Left ventricle myocardium superior (tissue), 1 donor: Measurements from ENCODE around the gene MAP3K5. TPM values are rescaled to one million over a fixed set of nuclear protein-coding genes. Genes with fewer than 3 reads are reported as not detected.

Source experiments
- ATAC-seq: fragments of 200-7000 bp; cut with Tn5 transposase; one replicate; pipeline ENCODE4 v1.9.1; 2020; ENCODE audit warnings: mild to moderate bottlenecking, moderate library complexity
- DNase-seq: peaks from one replicate; pipeline ENCODE4 v3.0.0-alpha.2; 2020
- intact Hi-C: fragments of 100-400 bp; cut with micrococcal nuclease; formaldehyde crosslinking; loops from one replicate; pipeline ENCODE4 v1.11.0; 2022
- total RNA-seq: library from RNA; stranded (reverse); fragmentation: NEBNext Ultra II Directional; extraction: Animal tissue kit (Norgen Biotek cat#: 25700); gene quantifications from one replicate; pipeline ENCODE4 v1.2.1, GENCODE V29; 2021
- donor health status: DM: no; HTN: yes; CAD: no; lungs with severe emphysema.

MAP3K5 gene
- total RNA-seq, 1 donor from 2014 or later = 38.5 TPM

DNA sequence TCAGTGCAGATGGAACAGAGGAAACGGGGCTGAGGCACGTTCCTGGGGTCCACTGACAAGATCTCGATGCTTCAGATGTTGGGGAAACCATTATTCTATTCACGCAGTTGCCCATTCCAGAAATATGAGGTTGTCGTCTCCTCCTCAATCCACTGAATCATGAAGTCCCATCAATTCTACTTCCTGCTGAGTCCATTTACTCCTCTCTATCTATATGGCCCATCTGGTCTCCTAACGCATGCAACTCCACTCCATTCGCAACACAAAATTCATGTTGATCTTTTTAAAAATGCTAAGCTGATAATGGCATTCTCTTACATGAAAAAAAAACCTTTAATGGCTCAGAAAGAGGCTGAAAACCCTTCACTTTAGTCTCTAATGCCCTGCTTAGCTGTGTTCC is 37.5 kb downstream of the MAP3K5 start:
- ATAC-seq = no peak
- intact Hi-C loops = no loop called here

DNA sequence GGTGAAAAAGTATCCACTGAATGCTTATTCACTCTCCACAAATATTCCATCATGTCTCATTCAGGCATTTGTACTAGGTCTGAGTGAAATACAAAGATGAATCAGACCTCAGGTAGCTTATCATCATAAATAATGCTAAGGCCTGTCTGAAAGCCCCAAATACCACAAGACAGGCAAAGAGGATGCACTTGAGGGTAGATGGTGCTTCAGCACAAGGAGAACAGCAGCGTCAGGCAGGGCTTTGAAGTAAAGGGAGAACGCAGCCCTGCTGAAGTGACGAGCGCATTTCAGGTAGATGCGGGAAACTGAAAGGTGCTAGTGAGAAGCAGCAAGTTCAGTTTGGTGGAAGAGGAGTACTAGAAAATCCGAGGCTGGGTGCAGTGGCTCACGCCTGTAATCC is 38.7 kb downstream of the MAP3K5 start:
- DNase-seq = no peak
- no peak for ATAC-seq

More for the DNA sequence above, 37.5 kb downstream of the MAP3K5 start:
- DNase-seq = no peak

DNA sequence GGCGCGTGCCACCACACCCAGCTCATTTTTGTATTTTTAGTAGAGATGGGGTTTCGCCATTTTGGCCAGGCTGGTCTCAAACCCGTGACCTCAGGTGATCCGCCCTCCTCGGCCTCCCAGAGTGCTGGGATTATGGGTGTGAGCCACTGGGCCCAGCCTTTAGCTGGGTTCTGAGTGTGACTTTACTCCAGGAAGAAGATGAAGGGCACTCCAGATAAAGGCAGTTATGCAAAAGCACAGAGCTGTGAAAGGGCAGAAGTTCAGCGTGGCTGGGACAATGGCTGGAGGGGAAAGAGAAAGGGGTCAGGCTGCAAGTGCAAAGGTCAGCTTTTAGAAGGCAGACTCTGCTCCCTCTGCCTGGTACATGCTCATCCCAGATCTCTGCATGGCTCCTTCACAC is 39.7 kb downstream of the MAP3K5 start:
- intact Hi-C loops = no loop called here
- ATAC-seq (peak; percentile 41), DNase-seq (no peak)

More for the DNA sequence above, 38.7 kb downstream of the MAP3K5 start:
- intact Hi-C loops = no loop called here

DNA sequence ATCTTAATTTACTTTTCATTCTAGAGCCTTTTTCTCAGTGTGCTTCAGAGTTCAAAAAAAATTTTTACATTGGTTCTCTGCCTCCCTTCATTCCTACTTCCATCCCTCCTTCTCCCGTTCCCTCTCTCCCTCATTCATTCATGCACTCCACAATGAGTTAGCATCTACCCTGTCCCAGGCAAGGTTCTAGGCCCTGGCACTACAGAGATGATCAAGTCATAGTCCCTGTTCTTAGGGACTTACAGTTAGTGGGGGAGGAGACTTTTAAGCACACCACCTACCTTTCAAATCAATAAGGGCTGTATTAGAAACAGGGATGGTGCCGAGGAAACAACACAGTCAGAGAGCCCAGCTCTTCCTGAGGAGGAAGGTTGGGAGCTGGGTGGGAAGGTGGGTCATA is 40.3 kb downstream of the MAP3K5 start:
- ATAC-seq (no peak), DNase-seq (no peak)
- intact Hi-C loops = no loop called here

DNA sequence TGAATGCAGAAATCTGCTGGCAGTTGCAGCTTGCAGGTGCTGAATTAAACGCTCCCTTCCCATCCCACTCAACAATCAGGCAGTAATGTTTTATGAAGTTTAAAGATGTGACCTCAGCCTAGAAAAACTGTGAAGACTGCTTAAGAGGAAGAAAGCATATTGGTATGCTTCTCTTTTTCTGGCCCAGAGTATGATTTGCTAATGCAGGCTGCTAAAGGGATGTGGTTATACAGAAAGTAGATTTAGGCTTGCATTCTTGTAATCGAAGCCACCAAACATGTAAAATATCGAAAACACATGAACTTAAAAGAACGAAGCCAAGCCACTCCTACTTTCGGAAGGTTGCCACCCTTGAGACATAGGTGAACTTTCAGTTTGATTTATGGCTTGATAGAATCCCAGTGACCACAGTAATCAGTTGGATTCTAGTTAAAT is 40.7 kb downstream of the MAP3K5 start:
- ATAC-seq = peak; percentile 28
- intact Hi-C loops = no loop called here
- no peak for DNase-seq

DNA sequence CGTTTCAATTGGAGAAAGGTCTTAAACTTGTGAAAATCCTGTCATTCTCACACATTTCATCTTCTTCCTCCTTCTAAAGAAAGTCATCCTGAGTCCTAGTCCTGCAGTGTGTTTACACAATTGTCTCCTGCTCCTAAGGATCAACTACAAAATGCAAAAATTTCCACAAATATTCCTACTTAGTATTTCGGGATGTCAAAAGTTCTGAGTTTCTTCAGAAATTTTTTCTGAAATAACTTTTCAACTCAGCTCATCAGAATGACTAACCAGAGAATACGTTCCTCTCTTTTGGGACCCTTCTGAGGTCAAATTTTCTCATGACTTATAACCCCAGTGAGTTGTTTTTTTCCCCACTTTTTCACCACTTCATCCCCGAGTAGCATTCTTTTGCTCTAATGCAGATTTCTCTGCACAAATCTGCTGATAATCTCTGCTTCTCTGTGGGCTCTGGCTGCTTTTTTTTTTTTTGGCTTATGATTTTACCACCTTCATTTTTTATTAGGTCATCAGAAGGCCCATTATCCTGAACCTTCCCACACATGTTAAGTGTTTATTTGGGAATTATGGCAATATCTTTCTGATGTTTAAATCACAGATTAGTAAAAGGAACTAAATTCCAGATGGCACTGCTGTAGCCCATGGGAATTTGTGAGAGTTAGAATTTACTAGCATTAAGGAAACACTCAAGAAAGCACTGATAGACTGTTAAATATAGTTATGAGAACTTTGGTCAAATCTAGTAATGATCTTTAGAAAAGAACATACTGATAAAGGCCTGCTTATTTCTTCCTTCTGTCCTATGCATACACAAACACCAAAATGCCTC is 41.4 kb downstream of the MAP3K5 start:
- intact Hi-C loops = no loop called here
- ATAC-seq (peak; percentile 14), DNase-seq (no peak)

DNA sequence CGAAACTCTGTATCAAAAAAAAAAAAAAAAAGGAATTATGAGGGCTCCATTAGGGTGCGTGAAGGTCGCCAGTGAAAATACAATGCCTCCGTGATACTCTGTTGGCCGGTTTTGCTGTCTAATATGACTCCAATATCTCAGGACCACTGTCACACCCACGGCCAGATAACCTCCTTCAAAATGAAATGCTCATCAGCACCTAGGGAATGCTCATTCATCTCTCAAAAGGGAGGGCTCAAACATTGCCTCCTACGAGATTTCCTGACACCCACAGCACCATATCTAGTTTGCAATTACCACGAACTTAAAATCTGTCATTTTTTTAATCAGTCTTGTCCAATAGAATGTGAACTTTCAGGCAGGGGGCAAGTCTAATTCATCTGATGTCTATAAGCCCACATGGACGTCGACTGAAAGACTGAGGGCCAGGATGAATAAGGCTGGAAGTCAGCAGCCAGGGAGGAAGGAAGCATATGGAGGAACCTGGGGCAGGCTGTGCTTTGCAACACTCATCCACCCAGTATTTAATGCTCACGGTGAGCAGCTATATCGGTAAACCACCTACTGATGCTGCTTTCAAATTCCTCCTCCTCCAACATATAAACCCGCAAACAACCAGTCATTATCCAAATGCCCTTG is 42.8 kb downstream of the MAP3K5 start:
- intact Hi-C loops = no loop called here
- ATAC-seq = no peak
- DNase-seq = no peak

DNA sequence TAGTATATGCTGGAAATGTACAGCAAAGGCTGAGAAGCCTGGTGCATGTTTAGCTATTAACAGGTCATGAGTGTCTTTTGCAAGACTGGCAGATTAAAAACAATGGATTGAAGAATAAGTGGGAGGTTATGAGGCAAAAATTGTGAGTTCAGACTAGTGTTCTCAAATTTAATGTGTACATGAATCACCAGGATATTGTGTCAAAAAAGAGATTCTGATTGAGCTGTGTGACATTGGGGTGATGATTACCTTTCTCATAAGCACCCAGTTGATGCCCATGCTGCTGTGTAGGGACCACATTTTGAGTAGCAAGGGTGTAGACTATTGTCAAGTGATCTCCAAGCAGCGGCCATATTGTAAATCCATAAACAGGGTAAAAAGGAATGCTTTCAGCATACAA is 44.8 kb downstream of the MAP3K5 start:
- ATAC-seq (no peak), DNase-seq (no peak)
- intact Hi-C loops = no loop called here

DNA sequence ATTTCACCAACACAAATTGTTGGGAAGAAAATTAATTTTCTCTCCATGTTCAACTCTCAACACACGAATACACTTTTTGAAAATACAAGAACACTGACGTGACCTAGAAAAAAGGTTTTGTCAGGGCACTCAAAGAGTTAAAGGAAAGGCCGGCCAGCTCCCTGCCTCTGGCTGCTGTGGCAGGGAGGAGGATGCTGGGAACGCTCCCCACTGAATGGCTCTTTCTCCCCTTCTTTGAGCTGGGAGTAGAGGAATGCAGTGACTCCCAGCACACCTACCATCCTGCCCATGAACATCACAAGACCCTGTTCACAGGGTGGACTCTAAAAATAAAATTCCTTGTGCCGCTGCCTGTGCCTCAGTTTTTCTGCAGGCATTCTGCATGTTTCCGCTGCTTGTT is 47.0 kb downstream of the MAP3K5 start:
- intact Hi-C loops = no loop called here
- peak; percentile 71 for ATAC-seq

DNA sequence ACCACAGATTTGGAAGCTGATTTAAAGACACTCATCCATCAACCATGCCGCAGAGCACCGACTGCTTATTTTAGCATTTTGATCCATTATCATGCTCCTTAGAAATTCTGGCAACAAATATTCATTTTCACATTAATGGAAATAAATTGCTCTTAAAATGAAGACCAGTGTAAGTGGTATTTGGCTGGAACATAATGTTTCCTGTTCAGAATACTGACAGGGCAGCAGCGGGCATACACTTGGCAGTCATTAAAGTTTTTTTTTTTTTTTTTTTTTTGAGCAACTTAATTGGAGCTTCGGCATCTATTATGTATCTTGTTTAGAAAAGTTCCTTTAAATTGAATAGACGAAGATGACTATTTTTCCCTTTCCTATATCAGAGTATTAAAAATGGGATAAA is 47.4 kb downstream of the MAP3K5 start:
- ATAC-seq (peak; percentile 71), DNase-seq (no peak)
- intact Hi-C loops = no loop called here

More for the DNA sequence above, 47.0 kb downstream of the MAP3K5 start:
- no peak for DNase-seq

DNA sequence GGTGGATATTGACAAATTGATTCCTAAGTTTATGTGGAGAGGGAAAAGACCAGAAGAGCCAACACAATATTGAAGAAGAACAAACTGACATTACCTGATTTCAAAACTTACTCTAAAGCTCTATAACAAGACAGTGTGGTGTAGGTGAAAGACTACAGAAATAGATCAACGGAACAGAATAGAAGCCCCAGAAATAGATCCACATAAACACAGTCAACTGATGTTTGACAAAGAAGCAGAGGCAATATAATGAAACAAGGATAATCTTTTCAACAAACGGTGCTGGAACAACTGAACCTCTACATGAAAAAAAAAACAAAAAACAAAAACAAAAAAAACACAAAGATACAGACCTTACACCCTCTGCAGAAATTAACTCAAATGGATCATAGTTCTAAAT is 50.2 kb downstream of the MAP3K5 start:
- ATAC-seq = no peak
- no peak for DNase-seq
- intact Hi-C loops = no loop called here

DNA sequence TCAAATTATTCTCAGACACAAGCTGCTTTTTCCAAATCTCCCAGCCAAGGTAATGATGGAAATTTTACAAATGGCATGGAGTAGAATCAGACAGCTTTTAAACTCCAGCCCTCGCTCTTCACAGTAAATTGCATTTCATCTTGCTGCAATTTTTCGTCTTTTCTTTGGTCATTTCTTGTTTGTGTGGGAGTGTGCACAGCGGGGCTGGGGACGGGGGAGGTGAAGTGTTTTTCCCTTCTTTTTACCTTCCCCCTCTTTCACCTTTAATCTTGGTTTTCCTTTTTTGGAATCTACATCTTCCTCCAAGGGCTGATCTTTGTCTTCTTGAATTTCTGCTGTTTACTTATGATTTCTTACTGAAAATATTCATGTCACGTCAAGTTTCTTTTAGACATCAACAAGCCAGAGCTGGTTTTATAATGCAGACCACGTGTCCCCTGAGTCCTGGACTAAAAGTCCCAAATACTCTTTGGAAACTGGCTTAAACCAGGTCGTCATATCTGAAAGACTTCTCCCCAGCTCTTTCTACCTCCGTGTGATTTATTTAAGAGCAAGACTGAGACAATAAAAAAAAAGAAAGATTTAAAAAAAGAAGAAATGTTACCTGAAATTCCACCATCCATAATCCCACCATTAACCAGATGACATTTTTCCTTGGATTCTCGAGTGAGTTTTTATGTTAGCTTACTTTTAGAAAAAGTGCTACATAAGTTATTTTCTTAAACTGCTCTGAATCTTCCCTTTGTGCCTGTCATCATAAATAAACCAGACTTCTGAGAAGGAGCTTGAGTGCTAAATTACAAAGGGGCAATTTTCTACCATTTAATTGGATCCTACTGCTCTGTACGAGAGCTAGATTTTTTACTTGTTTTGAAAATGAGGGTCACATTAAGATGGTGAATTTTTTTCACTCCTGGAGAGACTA is 52.0 kb downstream of the MAP3K5 start:
- intact Hi-C loops = no loop called here
- ATAC-seq = no peak
- DNase-seq = no peak

DNA sequence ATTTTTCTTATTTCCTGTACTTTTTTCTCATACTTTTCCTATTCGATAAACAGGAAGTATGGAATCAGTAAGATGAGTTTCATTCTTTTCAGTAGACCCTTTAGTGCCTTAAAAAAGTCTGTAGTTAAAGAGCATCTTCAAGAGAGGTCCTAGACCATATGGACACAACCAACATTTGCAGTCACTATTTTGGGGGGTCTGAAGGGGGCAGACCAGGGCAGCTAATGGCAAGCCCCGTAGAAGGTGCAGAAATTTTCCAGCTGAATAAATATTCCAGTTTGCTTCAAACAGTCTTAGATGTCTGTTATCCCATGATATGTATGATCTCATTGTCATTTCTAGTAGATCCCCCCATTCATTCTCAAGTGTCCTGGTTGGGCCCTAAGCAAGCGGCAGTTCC is 52.8 kb downstream of the MAP3K5 start:
- intact Hi-C loops = no loop called here
- no peak for ATAC-seq
- DNase-seq = no peak

DNA sequence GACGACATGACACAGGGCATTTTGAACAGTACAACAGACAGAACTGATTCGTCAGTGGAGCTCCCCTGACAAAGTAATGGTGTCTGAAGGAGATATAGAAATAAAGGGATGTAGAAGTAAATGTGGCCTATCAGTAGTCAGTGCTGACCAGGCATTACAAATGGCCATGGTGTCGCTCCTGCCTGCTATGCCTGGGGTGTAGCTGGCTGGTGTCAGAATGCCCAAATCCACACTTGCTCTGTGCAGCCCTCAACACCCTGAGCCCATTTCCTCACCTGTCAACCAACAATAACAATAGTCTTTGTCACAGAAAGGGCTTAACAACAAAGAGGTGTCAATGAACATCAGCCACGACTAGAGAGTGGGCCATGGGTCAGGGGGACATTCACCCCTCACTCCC is 53.2 kb downstream of the MAP3K5 start:
- DNase-seq (no peak), ATAC-seq (peak; percentile 9)
- intact Hi-C loops = no loop called here

DNA sequence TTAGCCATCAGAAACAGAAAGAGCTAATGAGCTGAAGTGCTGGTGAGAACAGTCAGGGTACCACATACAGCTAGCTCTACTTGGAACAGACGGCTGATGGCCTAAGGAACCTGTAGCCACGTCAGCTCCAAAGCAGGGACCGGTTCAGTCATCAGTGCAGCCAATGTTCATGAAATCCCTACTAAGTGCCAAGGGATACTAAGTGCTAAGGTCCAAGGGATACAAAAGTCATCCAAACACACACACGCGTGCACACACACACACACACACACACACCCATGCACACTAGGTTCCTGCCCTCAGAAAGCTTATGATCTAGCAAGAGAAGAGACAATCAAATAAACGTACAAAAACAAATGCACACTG is 53.6 kb downstream of the MAP3K5 start:
- intact Hi-C loops = no loop called here
- DNase-seq (no peak), ATAC-seq (peak; percentile 40)

DNA sequence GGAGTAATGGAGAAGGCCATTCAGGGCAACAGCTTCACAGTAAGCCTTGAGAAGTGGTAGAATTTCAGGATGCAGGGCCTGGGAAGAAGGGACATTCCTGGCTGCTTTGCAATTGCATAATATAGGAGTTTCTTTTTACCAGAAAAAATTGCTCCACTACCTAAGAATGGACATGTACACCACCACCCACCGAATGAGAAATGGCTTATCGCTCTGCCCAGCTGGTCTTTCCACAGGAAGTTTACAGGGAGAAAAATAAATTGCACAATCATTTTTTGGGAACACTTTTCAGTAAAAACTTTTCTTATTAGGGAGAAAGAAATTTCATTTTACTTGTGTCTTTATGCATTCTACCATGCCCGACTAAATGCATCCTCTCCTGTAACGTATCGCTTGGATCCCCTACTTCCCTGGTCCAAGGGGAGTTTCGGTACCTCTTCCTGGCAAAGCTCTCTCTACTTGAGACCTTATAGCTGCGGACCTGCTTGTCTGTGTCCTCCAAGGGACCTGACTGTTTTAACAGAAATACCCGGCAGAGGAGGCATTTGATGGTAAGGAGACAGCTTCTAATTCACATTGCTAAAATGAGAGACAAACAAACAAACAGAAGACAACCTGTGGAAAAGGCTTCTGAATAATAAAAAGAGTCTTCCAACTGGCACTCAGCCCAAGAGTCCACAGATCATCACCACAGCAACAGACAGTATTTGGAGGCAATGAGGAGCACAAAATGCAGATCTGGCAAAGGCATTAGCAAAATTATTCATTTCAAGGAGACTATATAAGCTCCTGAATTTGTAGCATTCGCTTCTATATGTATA is 54.2 kb downstream of the MAP3K5 start:
- intact Hi-C loops = no loop called here
- ATAC-seq (peak; percentile 79), DNase-seq (no peak)

DNA sequence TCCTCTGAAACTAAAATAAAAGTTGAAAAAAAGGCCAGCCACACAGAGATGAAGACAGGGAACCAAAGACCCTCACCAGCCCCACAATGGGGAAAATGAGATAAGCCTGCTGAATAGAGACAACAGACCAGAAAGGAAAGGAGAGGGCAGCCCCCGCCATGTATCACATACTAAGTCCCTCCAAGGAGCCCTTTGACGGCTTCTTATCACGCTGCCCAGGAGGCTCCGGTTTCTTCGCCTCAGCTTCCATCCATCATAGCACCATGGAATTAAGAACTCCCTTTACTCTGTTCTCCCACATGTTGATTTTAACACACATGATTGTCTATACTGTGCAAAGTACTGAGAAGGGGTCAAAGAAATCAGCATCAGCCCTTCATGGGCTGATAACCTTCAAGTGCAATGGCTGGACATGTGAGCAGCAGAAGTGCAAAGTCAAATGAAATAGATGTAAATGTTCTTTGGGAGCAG is 54.9 kb downstream of the MAP3K5 start:
- ATAC-seq (no peak), DNase-seq (no peak)
- intact Hi-C loops = no loop called here

DNA sequence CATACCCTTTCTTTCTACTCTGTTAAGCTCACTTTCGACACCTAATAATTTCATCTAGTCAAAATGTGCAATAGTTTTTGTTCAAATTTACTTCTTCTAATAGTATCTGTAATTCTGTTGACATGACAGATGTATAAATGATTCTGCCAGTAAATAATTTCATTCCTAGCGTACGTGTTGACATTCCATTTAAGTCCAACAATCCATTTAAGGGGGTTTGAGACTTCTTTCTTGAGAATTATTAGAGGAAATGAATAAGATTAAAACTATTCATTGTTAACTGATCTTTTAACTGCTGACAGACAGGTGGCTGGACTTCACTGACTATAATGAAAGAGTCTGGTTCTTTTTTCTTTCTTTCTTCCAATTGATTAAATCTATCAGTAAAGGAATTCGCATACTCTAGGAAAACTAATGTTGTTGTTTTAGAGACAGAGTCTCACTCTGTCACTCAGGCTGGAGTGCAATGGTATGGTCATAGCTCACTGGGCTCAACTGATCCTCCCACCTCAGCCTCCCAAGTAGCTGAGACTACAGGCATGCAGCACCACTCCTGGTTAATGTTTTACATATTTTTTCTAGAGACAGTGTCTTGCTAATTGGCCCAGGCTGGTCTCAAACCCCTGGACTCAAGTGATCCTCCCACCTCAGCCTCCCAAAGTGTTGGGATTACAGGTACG is 55.9 kb downstream of the MAP3K5 start:
- ATAC-seq (no peak), DNase-seq (no peak)
- intact Hi-C loops = no loop called here
